ENCODE measurements around the gene INPP5A. TPM values are rescaled to one million over a fixed set of nuclear protein-coding genes. Genes with fewer than 3 reads are reported as not detected.

Gene INPP5A
- total and polyA plus RNA-seq, 2 of the 13 experiments (the other 11 are each of a cell fraction or from before 2014, with no cell fraction given): 17.5 to 37.9 TPM

- no TSS peak for BruUV-seq (replicated peaks)
- POLR2A ChIA-PET: no interaction called here
- in situ Hi-C loops (cut with HindIII; ENCODE audit: extremely low pct_ligation_motif_present, low pct_unique_long_range_greater_than_20kb): no loop called here
- no peaks in the 10 kb centered on the region for H3K27me3 ChIP-seq (ENCODE audit: control insufficient read depth in 1 of 2, insufficient read depth in 2 of 2, low read length in 2 of 2)
- no peaks in the 10 kb centered on the region for H4K20me1 ChIP-seq (ENCODE audit: insufficient read depth, low read length)
- FAIRE-seq (no peak), ATAC-seq (no peak), DNase-seq (ENCODE audit: low spot score) (no peak)
- no peak overlapping the region for H2AFZ ChIP-seq (ENCODE audit: low read length)
- CTCF ChIA-PET (ENCODE audit: low intra/inter-chr PET ratio, low total read pairs): no interaction called here
- no peaks in the 10 kb centered on the region for H3K4me1 ChIP-seq (ENCODE audit: insufficient read depth, low read length)
- no peak overlapping the region for H3K27ac ChIP-seq (ENCODE audit: extremely low read length, insufficient read depth, low read length)
- no peak overlapping the region for H3K4me3 ChIP-seq (replicated peaks in 1 of 3; ENCODE audit: insufficient read depth in 1 of 3, low read depth in 2 of 3, low read length in 3 of 3)
- no peak overlapping the region for H3K4me2 ChIP-seq (ENCODE audit: low read depth, low read length)
- no peaks in the 10 kb centered on the region for H3K36me3 ChIP-seq (replicated peaks in 1 of 2; ENCODE audit: control insufficient read depth in 1 of 2, insufficient read depth in 2 of 2, low read length in 2 of 2)
- H3K79me2 ChIP-seq (ENCODE audit: insufficient read depth, low read length): no peaks in the 10 kb centered on the region
- H3K9ac ChIP-seq (ENCODE audit: insufficient read depth, low read depth, low read length): no peak overlapping the region
- WGBS (ENCODE audit: low lambda C conversion rate): 87% methylated on average over 3 of the region's 11 CpGs
- H3K9me3 ChIP-seq (ENCODE audit: low read length): no peaks in the 10 kb centered on the region
- intact Hi-C loops (cut with micrococcal nuclease; ENCODE audit: unreplicated experiment): no loop called here
- no peak for TF ChIP-seq RBFOX2 (IDR thresholded peaks at IDR 0.05; ENCODE audit: low read depth, low read length)
- no peak for TF ChIP-seq TAF1 (CRISPR knock-in tag; IDR thresholded peaks at IDR 0.05)
- no peak for TF ChIP-seq ZNF441 (CRISPR knock-in tag; IDR thresholded peaks at IDR 0.05; ENCODE audit: borderline replicate concordance)
- no peak for TF ChIP-seq FOXJ3 (CRISPR knock-in tag; IDR thresholded peaks at IDR 0.05; ENCODE audit: borderline replicate concordance)
- TF ChIP-seq MLLT10 (CRISPR knock-in tag; IDR thresholded peaks at IDR 0.05): no peak
- TF ChIP-seq PTBP1 (IDR thresholded peaks at IDR 0.05; ENCODE audit: low read depth, low read length, poor library complexity, severe bottlenecking): no peak
- no peak for TF ChIP-seq ZNF674 (CRISPR knock-in tag; IDR thresholded peaks at IDR 0.05; ENCODE audit: low read depth)
- TF ChIP-seq FOSL1 (CRISPR knock-in tag; IDR thresholded peaks at IDR 0.05; ENCODE audit: borderline replicate concordance): no peak
- TF ChIP-seq GPBP1L1 (CRISPR knock-in tag; IDR thresholded peaks at IDR 0.05): no peak
- TF ChIP-seq HIC2 (CRISPR knock-in tag; IDR thresholded peaks at IDR 0.05; ENCODE audit: low read depth): no peak
- TF ChIP-seq PITX1 (CRISPR knock-in tag; IDR thresholded peaks at IDR 0.05): no peak
- TF ChIP-seq THAP8 (CRISPR knock-in tag; IDR thresholded peaks at IDR 0.05; ENCODE audit: borderline replicate concordance): no peak
- no peak for TF ChIP-seq RBM39 (IDR thresholded peaks at IDR 0.05; ENCODE audit: low read depth, low read length, poor library complexity, severe bottlenecking)
- TF ChIP-seq PRDM15 (CRISPR knock-in tag; IDR thresholded peaks at IDR 0.05): no peak
- TF ChIP-seq POLR2AphosphoS2 (IDR thresholded peaks at IDR 0.05; ENCODE audit: low read depth, low read length): no peak
- TF ChIP-seq FUBP1 (CRISPR knock-in tag; IDR thresholded peaks at IDR 0.05; ENCODE audit: borderline replicate concordance): no peak
Measured at GRCh38 chr10:132765435-132765834, 227.8 kb downstream of the INPP5A start.

All from HepG2 (cell line).